ENCODE data around the gene TMPRSS11E.

- TF ChIP-seq SP1 (IDR thresholded peaks at IDR 0.05) = no peak
- no peak for TF ChIP-seq TARDBP (IDR thresholded peaks at IDR 0.05)
- TF ChIP-seq, protein P1, sequence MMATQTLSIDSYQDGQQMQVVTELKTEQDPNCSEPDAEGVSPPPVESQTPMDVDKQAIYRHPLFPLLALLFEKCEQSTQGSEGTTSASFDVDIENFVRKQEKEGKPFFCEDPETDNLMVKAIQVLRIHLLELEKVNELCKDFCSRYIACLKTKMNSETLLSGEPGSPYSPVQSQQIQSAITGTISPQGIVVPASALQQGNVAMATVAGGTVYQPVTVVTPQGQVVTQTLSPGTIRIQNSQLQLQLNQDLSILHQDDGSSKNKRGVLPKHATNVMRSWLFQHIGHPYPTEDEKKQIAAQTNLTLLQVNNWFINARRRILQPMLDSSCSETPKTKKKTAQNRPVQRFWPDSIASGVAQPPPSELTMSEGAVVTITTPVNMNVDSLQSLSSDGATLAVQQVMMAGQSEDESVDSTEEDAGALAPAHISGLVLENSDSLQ (IDR thresholded peaks at IDR 0.05) = no peak
- no peak for TF ChIP-seq SUZ12 (IDR thresholded peaks at IDR 0.05)
Observed at GRCh38 chr4:68466751-68467150, 19.5 kb downstream of the TMPRSS11E start.
